Tibial nerve (tissue), 4 donors: Measurements from ENCODE around the gene PRR22. TPM values are rescaled to one million over a fixed set of nuclear protein-coding genes. Genes with fewer than 3 reads are reported as not detected.

Experiments used
- DNase-seq, 2 donors: peaks; one replicate each; pipeline ENCODE4 v3.0.0-alpha.2; 2019; ENCODE audit warnings: low spot score in 2 of 2
- H3K27ac ChIP-seq, 4 donors: fragments of 200-600 bp; sonication (generic) in 3 of 4; one replicate each; pipeline ENCODE4 v1.5.1; 2017 to 2019; ENCODE audit warnings: mild to moderate bottlenecking in 1 of 4
- H3K27me3 ChIP-seq, 2 donors: fragments of 200-600 bp; sonication (generic) in 1 of 2; one replicate each; pipeline versions ENCODE4 v1.5.1 to v1.6.0; 2017 to 2019
- H3K36me3 ChIP-seq, 3 donors: fragments of 200-600 bp; sonication (generic); one replicate each; pipeline ENCODE4 v1.5.1; 2018 to 2019
- H3K4me1 ChIP-seq, 4 donors: fragments of 200-600 bp; sonication (generic) in 3 of 4; one replicate each; pipeline ENCODE4 v1.5.1; 2017 to 2019
- H3K4me3 ChIP-seq, 4 donors: fragments of 200-600 bp; sonication (generic) in 3 of 4; one replicate each; pipeline ENCODE4 v1.5.1; 2017 to 2019; ENCODE audit warnings: mild to moderate bottlenecking in 1 of 4, moderate library complexity in 1 of 4
- H3K9me3 ChIP-seq, 4 donors: fragments of 200-600 bp; sonication (generic) in 3 of 4; one replicate each; pipeline ENCODE4 v1.5.1; 2017 to 2019
- EP300 ChIP-seq, 2 donors: sonication (generic); formaldehyde crosslinking; IDR thresholded peaks; one replicate each; pipeline ENCODE4 v1.6.1; 2017; ENCODE audit warnings: antibody characterized with exemption in 2 of 2, mild to moderate bottlenecking in 1 of 2
- POLR2A ChIP-seq, 2 donors: fragments of 450-650 bp; IDR thresholded peaks; one replicate each; pipeline ENCODE4 v1.6.1; 2017; ENCODE audit warnings: antibody characterized with exemption in 2 of 2, mild to moderate bottlenecking in 2 of 2, moderate library complexity in 2 of 2
- WGBS, 2 donors: methylation state at CpG; one replicate each; pipeline ENCODE4 v1.1.5; 2018; 5-methylcytosine and 5-hydroxymethylcytosine counted together
- total RNA-seq, 4 donors: library from RNA; depleted of rRNA; stranded (reverse); fragments of >200 nt; gene quantifications; one replicate each; pipeline ENCODE4 v1.1.0, GENCODE V29; 2016
- TF ChIP-seq, protein P1 (sequence below), 5 experiments: fragments of 200-600 bp in 3 of 5; fragments of 450-650 bp in 2 of 5; sonication (generic) in 3 of 5; IDR thresholded peaks; one replicate each; pipeline ENCODE4 v1.5.1; 2016 to 2019; ENCODE audit warnings: antibody characterized with exemption in 5 of 5, mild to moderate bottlenecking in 3 of 5, moderate library complexity in 2 of 5

PRR22 gene
- total RNA-seq, 4 donors from 2014 or later = 0.66 to 6.3 (median 2.3) TPM

DNA sequence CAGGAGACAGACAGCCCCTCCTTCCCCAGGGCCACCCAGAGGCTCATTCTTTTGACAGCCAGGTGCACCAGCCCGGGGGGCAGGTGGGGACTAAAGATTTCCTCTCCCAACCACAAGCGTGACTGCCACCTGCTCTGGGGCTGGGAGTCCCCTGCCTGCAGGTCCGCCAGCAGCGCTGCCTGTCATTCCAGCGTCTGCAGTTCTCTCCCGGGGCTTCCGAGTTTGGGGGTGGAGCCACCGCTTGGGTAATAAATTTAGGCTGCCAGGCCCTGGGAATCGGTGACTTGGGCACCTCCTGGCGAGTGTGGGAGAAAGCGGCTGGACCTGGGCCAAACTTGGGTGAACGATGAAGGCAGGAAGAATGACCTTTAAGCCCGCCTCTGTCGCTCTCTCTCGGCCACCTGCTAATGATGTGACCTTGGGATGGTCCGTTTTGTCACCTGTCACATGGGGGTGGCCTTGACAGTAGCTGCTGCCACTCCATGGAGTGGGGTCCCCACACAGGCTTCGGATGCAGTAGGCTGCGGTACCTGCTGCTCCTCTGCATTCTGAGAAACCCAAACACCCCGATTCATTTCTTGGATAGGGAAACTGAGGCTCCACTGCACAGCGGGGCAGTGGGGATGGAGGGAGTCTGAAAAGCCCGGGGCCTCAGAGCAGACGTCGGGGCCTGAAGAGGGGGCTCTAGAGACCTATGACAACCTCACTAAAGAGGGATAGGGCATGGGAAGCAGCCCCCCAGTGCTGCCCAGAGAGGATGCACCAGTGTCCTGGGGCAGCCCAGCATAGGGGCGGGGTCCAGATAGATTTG is 42.2 kb upstream of the PRR22 start:
- TF ChIP-seq, protein P1, sequence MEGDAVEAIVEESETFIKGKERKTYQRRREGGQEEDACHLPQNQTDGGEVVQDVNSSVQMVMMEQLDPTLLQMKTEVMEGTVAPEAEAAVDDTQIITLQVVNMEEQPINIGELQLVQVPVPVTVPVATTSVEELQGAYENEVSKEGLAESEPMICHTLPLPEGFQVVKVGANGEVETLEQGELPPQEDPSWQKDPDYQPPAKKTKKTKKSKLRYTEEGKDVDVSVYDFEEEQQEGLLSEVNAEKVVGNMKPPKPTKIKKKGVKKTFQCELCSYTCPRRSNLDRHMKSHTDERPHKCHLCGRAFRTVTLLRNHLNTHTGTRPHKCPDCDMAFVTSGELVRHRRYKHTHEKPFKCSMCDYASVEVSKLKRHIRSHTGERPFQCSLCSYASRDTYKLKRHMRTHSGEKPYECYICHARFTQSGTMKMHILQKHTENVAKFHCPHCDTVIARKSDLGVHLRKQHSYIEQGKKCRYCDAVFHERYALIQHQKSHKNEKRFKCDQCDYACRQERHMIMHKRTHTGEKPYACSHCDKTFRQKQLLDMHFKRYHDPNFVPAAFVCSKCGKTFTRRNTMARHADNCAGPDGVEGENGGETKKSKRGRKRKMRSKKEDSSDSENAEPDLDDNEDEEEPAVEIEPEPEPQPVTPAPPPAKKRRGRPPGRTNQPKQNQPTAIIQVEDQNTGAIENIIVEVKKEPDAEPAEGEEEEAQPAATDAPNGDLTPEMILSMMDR (IDR thresholded peaks at IDR 0.05) = no peak
- TF ChIP-seq EP300 (IDR thresholded peaks at IDR 0.05) (no peak), POLR2A (IDR thresholded peaks at IDR 0.05) (no peak)
- no peak overlapping the region for H3K27ac ChIP-seq
- H3K27me3 ChIP-seq = peaks cover 0 to 55% of the 10 kb centered on the region in 2 donors
- WGBS, 2 donors = 18 to 24% methylated on average over 21 to 23 of the region's 24 CpGs
- H3K36me3 ChIP-seq = no peaks in the 10 kb centered on the region
- no peak overlapping the region for H3K4me3 ChIP-seq
- H3K4me1 ChIP-seq = peaks cover 0 to 19% (median 8%) of the 10 kb centered on the region in 4 donors
- H3K9me3 ChIP-seq = no peaks in the 10 kb centered on the region
- no peak for DNase-seq

DNA sequence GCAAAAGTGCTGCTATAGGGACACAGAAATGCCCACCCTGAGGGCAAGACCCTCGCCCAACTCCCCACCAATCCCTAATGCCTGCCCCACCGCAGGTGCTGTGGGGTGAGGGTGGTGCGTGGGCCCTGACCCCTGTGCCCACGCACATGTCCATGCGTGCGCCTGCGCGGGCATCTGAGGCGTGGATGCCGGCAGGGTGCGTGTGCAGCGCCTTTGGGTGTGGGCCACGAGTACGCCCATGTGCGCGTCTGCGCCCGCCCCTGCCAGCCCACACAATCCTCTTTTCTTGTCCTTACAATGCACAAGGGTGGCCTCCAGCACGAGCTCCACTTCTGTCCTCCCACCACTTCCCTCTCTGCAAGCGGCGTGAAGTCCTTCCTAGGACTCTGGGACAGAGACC is 40.6 kb upstream of the PRR22 start:
- H3K9me3 ChIP-seq = no peaks in the 10 kb centered on the region
- peaks cover 0 to 46% of the 10 kb centered on the region in 2 donors for H3K27me3 ChIP-seq
- no peak overlapping the region for H3K4me3 ChIP-seq
- no peak overlapping the region for H3K27ac ChIP-seq
- peaks cover 0 to 19% (median 8%) of the 10 kb centered on the region in 4 donors for H3K4me1 ChIP-seq
- H3K36me3 ChIP-seq = no peaks in the 10 kb centered on the region
- no peak for DNase-seq
- TF ChIP-seq, protein P1 (IDR thresholded peaks at IDR 0.05) = no peak
- TF ChIP-seq EP300 (IDR thresholded peaks at IDR 0.05) (no peak), POLR2A (IDR thresholded peaks at IDR 0.05) (no peak)
- 69 to 91% methylated on average over 12 to 20 of the region's 21 CpGs for whole genome bisulfite sequencing, 2 donors

DNA sequence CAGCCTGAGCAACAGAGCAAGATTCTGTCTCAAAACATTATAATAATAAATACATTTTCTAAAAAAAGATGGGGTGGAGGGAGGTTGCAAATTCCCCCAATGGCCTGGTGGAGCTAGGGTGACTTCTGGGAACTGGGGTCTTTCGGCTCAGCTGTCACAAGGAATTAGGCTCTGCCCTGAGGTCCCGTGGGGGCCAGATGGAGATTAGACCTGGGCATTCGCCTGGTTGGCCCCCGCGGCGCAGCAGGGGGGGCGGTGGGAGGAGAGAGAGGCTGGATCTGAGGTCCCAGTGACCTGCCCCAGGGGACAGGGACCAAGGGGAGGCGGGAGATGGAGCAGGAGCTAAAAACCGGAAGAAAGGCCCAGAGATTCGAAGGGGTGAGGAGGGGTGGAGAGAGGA is 40.2 kb upstream of the PRR22 start:
- peaks cover 0 to 42% of the 10 kb centered on the region in 2 donors for H3K27me3 ChIP-seq
- H3K4me3 ChIP-seq = no peak overlapping the region
- H3K36me3 ChIP-seq = no peaks in the 10 kb centered on the region
- peaks cover 0 to 19% (median 8%) of the 10 kb centered on the region in 4 donors for H3K4me1 ChIP-seq
- no peaks in the 10 kb centered on the region for H3K9me3 ChIP-seq
- no peak for DNase-seq
- H3K27ac ChIP-seq = no peak overlapping the region
- no peak for TF ChIP-seq EP300 (IDR thresholded peaks at IDR 0.05)
- TF ChIP-seq POLR2A (IDR thresholded peaks at IDR 0.05) = no peak
- TF ChIP-seq, protein P1 (IDR thresholded peaks at IDR 0.05) = no peak
- WGBS, 2 donors = 70 to 85% methylated on average over 10 of the region's 10 CpGs

DNA sequence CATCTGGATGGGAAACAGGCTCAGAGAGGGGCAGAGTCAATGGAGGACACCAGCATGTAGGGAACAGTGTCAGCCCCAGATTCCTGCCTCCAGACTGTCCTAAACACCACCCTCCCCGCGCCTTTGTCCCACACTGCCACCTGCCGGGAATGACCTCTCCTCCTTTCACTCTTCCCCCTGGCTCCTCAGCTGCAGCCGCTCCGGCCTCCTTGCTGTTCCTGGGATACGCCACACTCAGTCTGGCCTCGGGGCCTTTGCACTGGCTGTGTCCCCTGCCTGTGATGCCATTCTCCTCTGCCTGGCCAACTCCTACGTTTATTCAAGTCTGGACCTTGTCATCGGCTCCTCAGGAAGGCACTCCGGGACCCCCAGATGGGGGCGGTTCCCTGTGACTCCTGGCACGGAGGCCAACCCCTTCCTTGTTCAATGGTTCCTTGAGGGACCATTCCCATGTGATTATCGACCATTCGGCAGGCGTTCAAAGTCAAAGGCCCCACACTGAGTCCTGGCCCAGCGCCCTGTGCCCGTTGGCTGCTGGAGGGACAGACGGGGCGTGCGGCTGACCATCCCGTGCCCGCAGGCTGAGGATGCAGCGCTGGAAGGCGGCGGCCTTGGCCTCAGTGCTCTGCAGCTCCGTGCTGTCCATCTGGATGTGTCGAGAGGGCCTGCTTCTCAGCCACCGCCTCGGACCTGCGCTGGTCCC is 39.2 kb upstream of the PRR22 start:
- no peak for DNase-seq
- H3K36me3 ChIP-seq = no peaks in the 10 kb centered on the region
- 82 to 83% methylated on average over 28 to 29 of the region's 30 CpGs for WGBS, 2 donors
- H3K27me3 ChIP-seq = peaks cover 0 to 42% of the 10 kb centered on the region in 2 donors
- H3K9me3 ChIP-seq = no peaks in the 10 kb centered on the region
- TF ChIP-seq, protein P1 (IDR thresholded peaks at IDR 0.05) = no peak
- no peak for TF ChIP-seq POLR2A (IDR thresholded peaks at IDR 0.05)
- TF ChIP-seq EP300 (IDR thresholded peaks at IDR 0.05) = no peak
- no peak overlapping the region for H3K4me3 ChIP-seq
- peaks cover 0 to 9% (median 4%) of the 10 kb centered on the region in 4 donors for H3K4me1 ChIP-seq
- no peak overlapping the region for H3K27ac ChIP-seq
